CD4-positive, alpha-beta memory T cell (primary cell): Measurements from ENCODE around the gene TPPP3. TPM values are rescaled to one million over a fixed set of nuclear protein-coding genes. Genes with fewer than 3 reads are reported as not detected.

Experiments
- CTCF ChIA-PET: fragments of 350-600 bp; sonication (Branson Sonifier 250); formaldehyde crosslinking; loops from one replicate; lab custom pipeline; 2021; ENCODE audit warnings: inconsistent platforms; ENCODE audit not compliant: partially characterized antibody; lab: Charles Lee
- POLR2A ChIA-PET: fragments of 350-600 bp; sonication (Branson Sonifier 250); formaldehyde crosslinking; loops from one replicate; lab custom pipeline; 2021; ENCODE audit not compliant: partially characterized antibody; lab: Charles Lee
- DNase-seq, 5 donors: peaks; one replicate each; pipeline versions ENCODE4 v3.0.0 to v3.0.0-alpha.2; 2020 to 2022; ENCODE audit warnings: mixed read lengths in 1 of 5
- H3K27ac ChIP-seq: one replicate; pipeline ENCODE4 v1.7.0; 2013; ENCODE audit warnings: low read depth, low read length
- H3K27me3 ChIP-seq: 2 replicates; pipeline ENCODE4 v1.7.0; 2013; ENCODE audit warnings: mild to moderate bottlenecking, low read length, moderate library complexity; ENCODE audit not compliant: insufficient read depth
- H3K36me3 ChIP-seq: 2 replicates; pipeline ENCODE4 v1.7.0; 2013; ENCODE audit warnings: mild to moderate bottlenecking, low read length, moderate library complexity; ENCODE audit not compliant: insufficient read depth
- H3K4me1 ChIP-seq: 2 replicates; pipeline ENCODE4 v1.7.0; 2013; ENCODE audit warnings: mild to moderate bottlenecking, low read length, moderate library complexity; ENCODE audit not compliant: insufficient read depth
- H3K4me3 ChIP-seq, 2 donors: one replicate each; pipeline ENCODE4 v1.7.0; 2013; ENCODE audit warnings: low read length in 2 of 2, mild to moderate bottlenecking in 1 of 2
- H3K9me3 ChIP-seq, 2 donors: one replicate each; pipeline ENCODE4 v1.7.0; 2013; ENCODE audit warnings: low read length in 2 of 2, control low read depth in 1 of 2; ENCODE audit not compliant: control insufficient read depth in 1 of 2
- H3K27ac Mint-ChIP-seq, 7 donors: one replicate each; pipeline ENCODE4 v1.8.0; 2020 to 2021; ENCODE audit warnings: mixed read lengths in 7 of 7, mild to moderate bottlenecking in 6 of 7, inconsistent platforms in 3 of 7, moderate library complexity in 3 of 7
- H3K27me3 Mint-ChIP-seq, 2 donors: one replicate each; pipeline ENCODE4 v1.8.0; 2020 to 2021; ENCODE audit warnings: mixed read lengths in 2 of 2
- H3K36me3 Mint-ChIP-seq, 2 donors: one replicate each; pipeline ENCODE4 v1.8.0; 2020 to 2021; ENCODE audit warnings: mixed read lengths in 2 of 2, inconsistent platforms in 1 of 2, mild to moderate bottlenecking in 1 of 2
- H3K4me1 Mint-ChIP-seq, 4 donors: one replicate each; pipeline ENCODE4 v1.8.0; 2020 to 2021; ENCODE audit warnings: mixed read lengths in 4 of 4, mild to moderate bottlenecking in 1 of 4
- H3K4me3 Mint-ChIP-seq, 8 donors: one replicate each; pipeline ENCODE4 v1.8.0; 2020 to 2021; ENCODE audit warnings: mixed read lengths in 8 of 8, mild to moderate bottlenecking in 7 of 8, moderate library complexity in 6 of 8, inconsistent platforms in 3 of 8
- H3K9me3 Mint-ChIP-seq, 8 donors: one replicate each; pipeline ENCODE4 v1.8.0; 2020 to 2021; ENCODE audit warnings: mixed read lengths in 8 of 8, mild to moderate bottlenecking in 5 of 8, inconsistent platforms in 3 of 8, moderate library complexity in 1 of 8
- intact Hi-C: fragments of 100-400 bp; cut with micrococcal nuclease; formaldehyde crosslinking; loops from one replicate; pipeline ENCODE4 v1.15.1; 2023
- polyA plus RNA-seq, 2 donors: library from polyadenylated mRNA; unstranded; fragments of 300-500 nt; fragmentation: Illumina TruSeq; gene quantifications; one replicate each; pipeline ENCODE4 v1.2.3, GENCODE V29; 2021
- total RNA-seq, 2 experiments: library from RNA; stranded (reverse); gene quantifications; one replicate each; pipeline ENCODE4 v1.2.3, GENCODE V29; 2021

Gene TPPP3
- total and polyA plus RNA-seq, 4 experiments from 2014 or later, result not detected

GRCh38 chr16:67426022-67426421 is 32.7 kb upstream of the TPPP3 start:
- no peaks in the 10 kb centered on the region for H3K36me3 ChIP-seq
- peaks cover 40 to 45% of the 10 kb centered on the region in 2 donors for H3K27me3 Mint-ChIP-seq
- H3K27ac Mint-ChIP-seq, result no peak overlapping the region
- H3K4me1 Mint-ChIP-seq, result peaks cover 0 to 6% (median 4%) of the 10 kb centered on the region in 4 donors
- no peak overlapping the region for H3K4me3 ChIP-seq
- POLR2A ChIA-PET, result no interaction called here
- H3K4me1 ChIP-seq, result no peaks in the 10 kb centered on the region
- DNase-seq, result no peak
- no peak overlapping the region for H3K27ac ChIP-seq
- no peak overlapping the region for H3K4me3 Mint-ChIP-seq
- CTCF ChIA-PET, result interaction anchor here (1.6 to 2.6 kb wide), 4 partner anchors 9 to 95 kb away, joined by 5 to 12 read pairs (median 6); partner anchors contain the start of genes ATP6V0D1 and ZDHHC1
- intact Hi-C loops, result no loop called here
- no peaks in the 10 kb centered on the region for H3K9me3 ChIP-seq
- H3K9me3 Mint-ChIP-seq, result peaks cover 0 to 2% (median 0%) of the 10 kb centered on the region in 8 donors
- H3K36me3 Mint-ChIP-seq, result no peaks in the 10 kb centered on the region
- peaks cover 20% of the 10 kb centered on the region for H3K27me3 ChIP-seq

DNA sequence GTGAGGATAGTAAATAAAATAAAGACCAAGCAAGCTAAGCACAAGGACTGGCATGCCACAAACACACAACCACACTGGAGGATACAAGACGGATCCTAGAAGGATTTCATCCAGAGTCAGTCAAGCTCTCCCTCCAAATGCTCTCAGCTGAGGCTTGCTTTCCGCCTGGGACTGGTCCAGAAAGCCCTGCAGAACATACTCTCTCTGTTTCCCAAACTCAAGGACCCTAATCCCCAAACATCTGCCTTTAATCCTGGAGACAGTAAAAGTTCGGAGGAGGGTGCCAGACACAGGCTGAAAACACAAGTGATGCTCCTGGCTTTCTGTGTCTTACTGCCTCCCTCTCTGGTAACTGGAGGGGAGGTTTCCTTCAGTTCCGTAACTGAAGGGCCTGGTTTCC is 32.3 kb upstream of the TPPP3 start:
- H3K27me3 ChIP-seq, result peaks cover 20% of the 10 kb centered on the region
- no peak overlapping the region for H3K27ac ChIP-seq
- no peak for DNase-seq
- peaks cover 40 to 45% of the 10 kb centered on the region in 2 donors for H3K27me3 Mint-ChIP-seq
- H3K4me1 ChIP-seq, result no peaks in the 10 kb centered on the region
- POLR2A ChIA-PET, result no interaction called here
- H3K36me3 Mint-ChIP-seq, result no peaks in the 10 kb centered on the region
- CTCF ChIA-PET, result no interaction called here
- H3K27ac Mint-ChIP-seq, result no peak overlapping the region
- H3K9me3 Mint-ChIP-seq, result peaks cover 0 to 2% (median 0%) of the 10 kb centered on the region in 8 donors
- H3K4me1 Mint-ChIP-seq, result peaks cover 0 to 6% (median 4%) of the 10 kb centered on the region in 4 donors
- no peaks in the 10 kb centered on the region for H3K36me3 ChIP-seq
- no peak overlapping the region for H3K4me3 ChIP-seq
- no peak overlapping the region for H3K4me3 Mint-ChIP-seq
- H3K9me3 ChIP-seq, result no peaks in the 10 kb centered on the region
- intact Hi-C loops, result no loop called here

- peaks cover 0 to 3% (median under 1%) of the 10 kb centered on the region in 4 donors for H3K4me1 Mint-ChIP-seq
- no peak overlapping the region for H3K27ac Mint-ChIP-seq
- no peak overlapping the region for H3K4me3 ChIP-seq
- H3K27me3 ChIP-seq, result peaks cover 20% of the 10 kb centered on the region
- H3K27ac ChIP-seq, result no peak overlapping the region
- H3K4me1 ChIP-seq, result no peaks in the 10 kb centered on the region
- peaks cover 36 to 42% of the 10 kb centered on the region in 2 donors for H3K27me3 Mint-ChIP-seq
- H3K4me3 Mint-ChIP-seq, result no peak overlapping the region
- ChIA-PET POLR2A (no interaction called here), CTCF (interaction anchor here (1.0 kb wide), 1 partner anchor 9 kb away, joined by 4 read pairs; the partner anchor contains the start of gene ZDHHC1)
- H3K36me3 Mint-ChIP-seq, result no peaks in the 10 kb centered on the region
- no peaks in the 10 kb centered on the region for H3K36me3 ChIP-seq
- no peaks in the 10 kb centered on the region for H3K9me3 ChIP-seq
- intact Hi-C loops, result no loop called here
- no peak for DNase-seq
- H3K9me3 Mint-ChIP-seq, result peaks cover 0 to under 1% (median 0%) of the 10 kb centered on the region in 8 donors
Observed at GRCh38 chr16:67425061-67425460, 31.8 kb upstream of the TPPP3 start.

DNA sequence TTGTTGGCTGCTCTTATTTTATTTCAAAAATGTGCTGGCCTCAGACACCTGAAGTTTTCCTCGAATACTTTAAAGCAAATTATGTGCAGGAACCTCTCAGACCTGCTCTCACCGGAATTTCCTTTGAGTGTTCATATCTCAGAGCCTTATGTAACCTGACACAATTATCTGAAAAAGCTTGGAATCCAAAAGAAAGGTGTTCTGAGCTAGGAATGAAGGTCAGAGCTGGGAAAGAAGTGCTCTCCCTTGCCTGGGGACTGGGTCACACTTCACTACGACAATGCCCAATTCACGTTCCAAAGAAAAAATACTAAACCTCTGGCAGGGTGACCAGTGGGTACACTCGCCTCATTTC is 30.9 kb upstream of the TPPP3 start:
- no peak overlapping the region for H3K27ac ChIP-seq
- intact Hi-C loops, result no loop called here
- H3K36me3 ChIP-seq, result no peaks in the 10 kb centered on the region
- H3K4me1 ChIP-seq, result no peaks in the 10 kb centered on the region
- peaks cover 0 to 2% (median 0%) of the 10 kb centered on the region in 4 donors for H3K4me1 Mint-ChIP-seq
- CTCF ChIA-PET, result interaction anchor here (1.0 kb wide), 1 partner anchor 9 kb away, joined by 4 read pairs; the partner anchor contains the start of gene ZDHHC1
- H3K27me3 Mint-ChIP-seq, result peaks cover 32 to 44% of the 10 kb centered on the region in 2 donors
- H3K27me3 ChIP-seq, result peaks cover 12% of the 10 kb centered on the region
- H3K9me3 Mint-ChIP-seq, result no peaks in the 10 kb centered on the region
- no peak overlapping the region for H3K4me3 Mint-ChIP-seq
- POLR2A ChIA-PET, result no interaction called here
- no peaks in the 10 kb centered on the region for H3K36me3 Mint-ChIP-seq
- no peak for DNase-seq
- H3K27ac Mint-ChIP-seq, result no peak overlapping the region
- H3K9me3 ChIP-seq, result no peaks in the 10 kb centered on the region
- H3K4me3 ChIP-seq, result no peak overlapping the region

DNA sequence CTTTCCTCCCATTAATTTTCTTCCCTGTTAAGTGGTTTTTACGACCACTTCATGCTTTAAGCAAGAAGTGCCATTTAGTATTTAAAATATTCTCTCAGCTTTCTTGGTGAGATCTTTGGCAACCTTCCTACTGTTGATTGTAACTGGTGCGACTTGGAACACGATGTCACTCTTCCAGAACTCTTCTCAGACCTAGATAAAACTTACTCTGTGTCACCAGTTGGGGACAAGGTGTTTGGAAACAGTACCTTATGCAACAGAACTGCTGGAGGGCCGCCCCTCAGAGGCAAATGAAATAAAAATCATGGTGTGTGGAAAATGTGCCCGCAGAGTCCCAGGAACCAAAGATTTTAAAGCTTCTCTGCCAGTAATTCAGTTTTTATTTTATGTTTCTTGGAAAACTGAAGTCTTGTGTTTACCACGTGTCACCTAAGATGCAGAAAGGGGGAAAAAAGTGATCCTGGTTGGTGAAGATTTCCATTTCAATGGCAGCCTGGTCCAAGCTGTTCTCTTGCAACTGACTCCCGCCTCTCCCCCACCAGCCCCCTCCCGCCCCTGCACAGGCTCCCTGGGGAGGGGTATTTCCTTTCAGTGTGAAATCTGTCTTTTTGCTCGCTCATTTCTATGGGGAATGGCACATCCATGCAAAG is 30.4 kb upstream of the TPPP3 start:
- POLR2A ChIA-PET, result no interaction called here
- no peak for DNase-seq
- CTCF ChIA-PET, result interaction anchor here (1.0 kb wide), 2 partner anchors 8 to 24 kb away, joined by 3 to 4 read pairs; partner anchors contain the start of gene ZDHHC1
- Histone ChIP-seq H3K36me3 (no peaks in the 10 kb centered on the region), H3K4me3 (no peak overlapping the region), H3K4me1 (no peaks in the 10 kb centered on the region), H3K27me3 (peaks cover 8% of the 10 kb centered on the region), H3K9me3 (no peaks in the 10 kb centered on the region), H3K27ac (no peak overlapping the region)
- Mint-ChIP-seq H3K36me3 (no peaks in the 10 kb centered on the region), H3K4me3 (no peak overlapping the region), H3K9me3 (no peaks in the 10 kb centered on the region), H3K4me1 (no peaks in the 10 kb centered on the region), H3K27me3 (peaks cover 28 to 40% of the 10 kb centered on the region in 2 donors), H3K27ac (no peak overlapping the region)
- intact Hi-C loops, result no loop called here

- ChIA-PET POLR2A (no interaction called here), CTCF (interaction anchor here (1.0 kb wide), 1 partner anchor 25 kb away, joined by 3 read pairs; no protein-coding TSS in a partner anchor)
- no peaks in the 10 kb centered on the region for H3K9me3 ChIP-seq
- Mint-ChIP-seq H3K27me3 (peaks cover 28 to 38% of the 10 kb centered on the region in 2 donors), H3K4me1 (no peaks in the 10 kb centered on the region), H3K4me3 (no peak overlapping the region), H3K9me3 (no peaks in the 10 kb centered on the region), H3K27ac (no peak overlapping the region), H3K36me3 (no peaks in the 10 kb centered on the region)
- no peak overlapping the region for H3K4me3 ChIP-seq
- H3K36me3 ChIP-seq, result no peaks in the 10 kb centered on the region
- no peak overlapping the region for H3K27ac ChIP-seq
- peaks cover 8% of the 10 kb centered on the region for H3K27me3 ChIP-seq
- no peaks in the 10 kb centered on the region for H3K4me1 ChIP-seq
- DNase-seq, result no peak
- intact Hi-C loops, result no loop called here
Observed at GRCh38 chr16:67423015-67423414, 29.7 kb upstream of the TPPP3 start.

DNA sequence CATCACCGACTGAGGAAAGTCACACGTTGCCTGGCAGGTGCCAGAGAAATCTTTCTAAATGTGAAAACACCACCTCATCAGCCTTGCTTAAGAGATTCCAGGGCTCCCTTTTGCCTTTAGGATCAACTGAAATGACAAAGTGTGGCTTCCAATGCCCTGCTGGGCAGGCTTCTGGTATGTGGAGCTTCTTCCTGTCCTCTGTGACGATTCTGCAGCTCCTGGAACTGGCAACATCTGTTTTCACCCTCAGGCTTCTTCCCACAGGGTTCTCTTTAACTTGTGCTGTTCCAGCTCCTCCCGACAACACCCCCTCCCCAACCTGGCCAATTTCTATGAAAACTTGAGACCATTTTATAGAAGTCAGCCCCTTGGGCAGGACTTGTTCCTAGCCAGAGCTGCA is 27.7 kb upstream of the TPPP3 start:
- DNase-seq, result no peak
- ChIA-PET CTCF (no interaction called here), POLR2A (no interaction called here)
- Mint-ChIP-seq H3K27ac (no peak overlapping the region), H3K9me3 (no peaks in the 10 kb centered on the region), H3K4me3 (no peak overlapping the region), H3K27me3 (peaks cover 29 to 36% of the 10 kb centered on the region in 2 donors), H3K4me1 (peaks cover 3 to 12% (median 4%) of the 10 kb centered on the region in 4 donors), H3K36me3 (no peaks in the 10 kb centered on the region)
- Histone ChIP-seq H3K4me3 (no peak overlapping the region), H3K9me3 (no peaks in the 10 kb centered on the region), H3K36me3 (no peaks in the 10 kb centered on the region), H3K27me3 (peaks cover 17% of the 10 kb centered on the region), H3K27ac (no peak overlapping the region), H3K4me1 (peaks cover 5% of the 10 kb centered on the region)
- intact Hi-C loops, result no loop called here
